ENCODE results near the gene LSP1. TPM values are rescaled to one million over a fixed set of nuclear protein-coding genes. Genes with fewer than 3 reads are reported as not detected.

Gene LSP1
- total RNA-seq, 1 donor from 2014 or later, result 78.2 TPM

DNA sequence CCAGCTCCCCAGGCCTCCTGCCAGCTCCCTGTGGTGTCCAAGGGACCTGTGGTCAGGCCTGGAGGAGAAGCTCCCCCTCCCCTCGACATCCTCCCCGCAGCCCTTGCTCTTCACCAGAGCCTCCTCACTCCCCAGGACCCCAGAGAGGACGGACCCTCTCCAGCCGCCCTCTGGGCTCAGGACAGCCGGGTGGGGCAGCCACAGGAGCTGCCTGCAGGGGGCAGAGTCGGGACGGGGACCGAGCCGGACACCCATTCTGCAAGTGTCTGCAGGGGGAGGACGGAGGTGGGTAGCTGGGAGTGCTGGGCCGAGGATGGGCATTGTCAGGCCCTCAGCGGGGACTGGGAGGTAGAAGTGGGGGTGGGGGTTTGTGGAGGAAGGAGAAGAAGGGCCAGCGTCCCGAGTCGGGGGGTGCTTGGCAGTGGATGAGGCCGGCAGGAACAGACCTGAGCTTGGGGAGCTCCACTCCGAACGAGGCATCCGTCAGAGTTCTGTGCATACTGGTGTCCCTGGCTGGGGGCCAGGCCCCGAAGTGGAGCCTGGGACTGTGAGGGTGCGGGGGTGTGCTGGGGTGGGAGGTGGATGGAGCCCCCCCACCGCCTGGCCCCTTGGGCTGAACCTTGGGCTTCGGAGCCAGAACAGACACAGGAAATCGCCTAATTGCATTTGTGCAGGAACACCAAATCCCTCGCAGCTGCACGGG, 23.6 kb downstream of the LSP1 start:
- Histone ChIP-seq H3K27ac (no peak overlapping the region), H3K4me3 (no peak overlapping the region), H3K9me3 (no peaks in the 10 kb centered on the region), H3K36me3 (no peaks in the 10 kb centered on the region), H3K4me1 (no peaks in the 10 kb centered on the region), H3K27me3 (no peaks in the 10 kb centered on the region)
- intact Hi-C loops (cut with DNase I), result no loop called here
- ATAC-seq (peak; percentile 12), DNase-seq (peak; percentile 68)
- TF ChIP-seq, protein P1, sequence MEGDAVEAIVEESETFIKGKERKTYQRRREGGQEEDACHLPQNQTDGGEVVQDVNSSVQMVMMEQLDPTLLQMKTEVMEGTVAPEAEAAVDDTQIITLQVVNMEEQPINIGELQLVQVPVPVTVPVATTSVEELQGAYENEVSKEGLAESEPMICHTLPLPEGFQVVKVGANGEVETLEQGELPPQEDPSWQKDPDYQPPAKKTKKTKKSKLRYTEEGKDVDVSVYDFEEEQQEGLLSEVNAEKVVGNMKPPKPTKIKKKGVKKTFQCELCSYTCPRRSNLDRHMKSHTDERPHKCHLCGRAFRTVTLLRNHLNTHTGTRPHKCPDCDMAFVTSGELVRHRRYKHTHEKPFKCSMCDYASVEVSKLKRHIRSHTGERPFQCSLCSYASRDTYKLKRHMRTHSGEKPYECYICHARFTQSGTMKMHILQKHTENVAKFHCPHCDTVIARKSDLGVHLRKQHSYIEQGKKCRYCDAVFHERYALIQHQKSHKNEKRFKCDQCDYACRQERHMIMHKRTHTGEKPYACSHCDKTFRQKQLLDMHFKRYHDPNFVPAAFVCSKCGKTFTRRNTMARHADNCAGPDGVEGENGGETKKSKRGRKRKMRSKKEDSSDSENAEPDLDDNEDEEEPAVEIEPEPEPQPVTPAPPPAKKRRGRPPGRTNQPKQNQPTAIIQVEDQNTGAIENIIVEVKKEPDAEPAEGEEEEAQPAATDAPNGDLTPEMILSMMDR (IDR thresholded peaks at IDR 0.05), result peak; percentile 37

DNA sequence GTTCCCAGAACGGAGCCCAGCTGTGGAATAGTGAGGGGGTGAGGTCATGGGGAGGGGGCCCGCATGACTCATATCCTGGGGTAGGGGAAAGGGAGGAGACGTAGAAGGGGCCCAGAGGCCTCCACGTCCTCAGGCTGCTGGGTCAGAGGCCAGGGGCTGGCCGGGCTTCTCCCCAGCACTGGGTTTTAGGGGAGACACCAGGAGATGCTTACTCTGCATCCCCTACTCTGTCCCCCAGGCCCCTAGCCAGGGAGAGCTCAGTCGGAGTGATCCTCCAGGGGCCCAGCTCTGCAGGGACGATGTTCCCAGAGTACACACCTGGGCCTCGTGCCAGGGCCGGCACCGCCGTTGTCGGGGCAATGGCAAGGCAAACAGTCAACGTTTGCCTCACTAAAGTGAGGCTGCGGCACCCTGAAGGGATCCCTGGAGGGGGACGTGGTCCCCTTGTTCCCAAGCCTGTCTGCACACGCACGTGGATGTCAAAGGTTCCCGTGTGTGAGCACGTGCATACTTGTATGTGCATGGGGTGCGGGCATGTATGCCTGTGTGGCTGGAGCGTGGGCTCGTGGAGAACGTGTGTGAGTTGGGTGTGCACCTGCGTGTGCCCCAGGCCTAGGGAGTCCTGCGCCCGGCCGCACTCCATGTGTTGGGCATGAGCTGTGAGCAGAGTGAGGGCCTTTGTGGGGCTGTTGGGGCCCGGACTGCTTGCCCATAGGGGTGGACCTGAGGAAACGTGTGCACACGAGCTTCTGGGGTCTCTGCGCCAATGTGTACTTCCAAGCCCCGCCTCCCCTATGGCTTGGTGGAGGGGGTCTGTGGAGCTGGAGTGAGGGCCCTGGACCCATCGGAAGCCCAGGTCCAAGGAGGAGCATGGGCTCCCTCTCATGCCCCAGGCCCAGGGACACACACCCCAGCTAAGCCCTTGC, 24.6 kb downstream of the LSP1 start:
- ATAC-seq, result no peak
- Histone ChIP-seq H3K4me3 (no peak overlapping the region), H3K27ac (no peak overlapping the region), H3K9me3 (no peaks in the 10 kb centered on the region), H3K27me3 (no peaks in the 10 kb centered on the region), H3K4me1 (peaks cover 3% of the 10 kb centered on the region), H3K36me3 (no peaks in the 10 kb centered on the region)
- peak; percentile 65 for DNase-seq
- TF ChIP-seq, protein P1 (IDR thresholded peaks at IDR 0.05), result no peak
- intact Hi-C loops (cut with DNase I), result no loop called here

- no peak overlapping the region for H3K27ac ChIP-seq
- DNase-seq, result peak; percentile 32
- H3K9me3 ChIP-seq, result no peaks in the 10 kb centered on the region
- peaks cover 5% of the 10 kb centered on the region for H3K4me1 ChIP-seq
- H3K36me3 ChIP-seq, result no peaks in the 10 kb centered on the region
- no peak for ATAC-seq
- TF ChIP-seq, protein P1 (IDR thresholded peaks at IDR 0.05), result no peak
- intact Hi-C loops (cut with DNase I), result no loop called here
- no peak overlapping the region for H3K4me3 ChIP-seq
- H3K27me3 ChIP-seq, result no peaks in the 10 kb centered on the region
Observed at GRCh38 chr11:1878137-1879031, 25.5 kb downstream of the LSP1 start.

DNA sequence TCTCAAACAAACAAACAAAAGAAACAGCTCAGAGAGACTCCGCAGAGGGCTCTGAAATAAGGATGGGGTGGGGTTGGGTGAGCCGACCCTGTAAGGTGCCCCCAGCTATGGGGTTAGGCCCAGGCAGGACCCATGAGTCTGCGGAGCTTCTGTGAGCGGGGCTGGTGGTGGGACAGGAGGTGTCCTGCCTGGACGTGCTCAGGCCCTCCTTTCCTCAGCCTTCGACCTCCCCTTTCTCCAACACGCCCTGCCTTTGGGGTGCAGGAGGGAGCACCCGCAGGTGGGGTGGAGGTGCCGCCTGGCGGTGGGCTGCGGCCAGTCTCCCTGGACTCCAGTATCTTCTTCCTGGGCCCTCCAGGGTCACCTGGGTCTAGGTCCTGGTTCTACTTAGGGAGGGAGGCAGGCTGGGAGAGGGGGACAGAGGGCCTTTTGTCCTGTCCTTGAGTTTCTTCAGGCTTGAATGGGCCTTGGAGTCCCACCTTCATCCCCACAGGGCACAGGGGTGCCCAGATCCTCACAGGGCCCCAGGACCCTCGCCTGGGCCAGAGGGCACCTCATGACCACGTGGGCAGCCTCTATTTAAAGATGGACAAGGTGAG, 26.6 kb downstream of the LSP1 start:
- Histone ChIP-seq H3K27me3 (no peaks in the 10 kb centered on the region), H3K9me3 (no peaks in the 10 kb centered on the region), H3K27ac (no peak overlapping the region), H3K4me1 (peaks cover 5% of the 10 kb centered on the region), H3K36me3 (no peaks in the 10 kb centered on the region), H3K4me3 (no peak overlapping the region)
- TF ChIP-seq, protein P1 (IDR thresholded peaks at IDR 0.05), result no peak
- intact Hi-C loops (cut with DNase I), result no loop called here
- ATAC-seq (no peak), DNase-seq (peak; percentile 60)
